Stimulated activated naive CD8-positive, alpha-beta T cell treated with anti-CD3 and anti-CD28 coated beads, Interleukin-15, Interleukin-2, amounts not matched to agents 100 U/mL and 50 U/mL, for 24 hours (primary cell): ENCODE data around the gene CPE.
"Not testable (repeated sequence)": the region's sequence is repeated elsewhere in the genome, so short reads cannot be mapped to it uniquely, and the experiment has no call there.

Experiments used
- ATAC-seq: fragments of 150-1000 bp; cut with Tn5 transposase; one replicate; pipeline ENCODE4 v1.10.0; 2021
- DNase-seq: peaks from one replicate; pipeline ENCODE4 v3.0.0; 2021

Gene CPE

GRCh38 chr4:165404080-165404479 is 25.3 kb downstream of the CPE start:
- ATAC-seq, result no peak
- DNase-seq, result no peak

- ATAC-seq, result no peak
- no peak for DNase-seq
Measured at GRCh38 chr4:165404696-165405095, 25.9 kb downstream of the CPE start.

DNA sequence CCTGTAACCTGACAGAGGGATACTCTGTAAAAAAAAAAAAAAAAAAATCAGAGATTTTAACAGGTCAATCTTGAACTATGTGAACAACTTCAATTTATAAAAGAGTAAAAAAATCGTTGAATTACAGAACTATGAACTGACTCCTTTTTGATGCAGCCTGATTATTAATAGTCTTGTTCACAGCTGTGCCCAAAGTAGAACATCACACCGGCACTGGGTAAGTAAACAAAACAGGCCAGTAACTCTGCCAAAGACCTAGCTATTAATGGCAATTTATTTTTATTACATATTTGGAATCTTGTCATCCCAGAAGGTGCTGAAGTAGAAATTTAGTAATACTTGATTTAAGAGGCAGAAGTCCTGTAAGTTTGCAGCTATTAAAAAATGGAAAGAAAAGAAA is 31.4 kb downstream of the CPE start:
- DNase-seq, result no peak
- ATAC-seq, result no peak

DNA sequence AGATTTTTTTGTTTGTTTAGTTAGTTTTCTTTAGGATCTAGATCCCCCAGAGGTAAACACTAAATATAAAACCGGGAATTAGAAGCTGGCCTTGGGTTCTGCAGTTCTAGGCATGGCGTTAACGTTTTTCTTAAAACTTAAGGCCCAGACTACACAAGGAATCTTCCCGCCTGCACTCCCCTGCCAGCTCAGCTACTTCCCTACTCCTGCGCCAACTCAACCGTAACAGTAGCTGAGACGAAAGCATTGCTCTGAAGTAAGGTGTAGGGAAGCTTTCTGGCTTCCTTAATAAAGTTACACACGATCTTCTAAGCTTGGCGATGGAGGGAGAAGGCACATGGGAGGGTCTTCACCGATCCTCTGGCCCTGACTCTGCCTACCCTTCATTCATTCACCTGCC is 37.1 kb downstream of the CPE start:
- no peak for ATAC-seq
- no peak for DNase-seq

DNA sequence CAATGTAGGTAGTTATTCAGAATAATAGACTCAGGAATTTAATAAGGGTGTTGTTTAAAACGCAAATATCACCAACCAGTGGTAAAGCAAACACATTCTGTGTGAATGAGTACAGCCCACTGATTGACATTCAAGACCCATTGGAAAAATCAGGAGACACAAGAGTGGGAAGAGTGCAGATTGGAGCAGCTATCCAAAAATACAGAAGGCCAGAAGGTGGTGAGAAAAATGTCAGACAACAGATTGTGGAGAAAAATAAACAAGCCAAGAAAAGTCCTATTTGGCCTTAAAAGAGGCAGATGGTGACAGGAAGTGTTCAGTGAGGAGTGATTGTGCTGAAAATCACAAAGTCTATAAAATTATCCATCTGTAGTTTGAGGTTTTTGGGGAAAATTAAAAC is 39.3 kb downstream of the CPE start:
- ATAC-seq, result no peak
- DNase-seq, result no peak

GRCh38 chr4:165425629-165426028 is 46.8 kb downstream of the CPE start:
- ATAC-seq (no peak), DNase-seq (no peak)

DNA sequence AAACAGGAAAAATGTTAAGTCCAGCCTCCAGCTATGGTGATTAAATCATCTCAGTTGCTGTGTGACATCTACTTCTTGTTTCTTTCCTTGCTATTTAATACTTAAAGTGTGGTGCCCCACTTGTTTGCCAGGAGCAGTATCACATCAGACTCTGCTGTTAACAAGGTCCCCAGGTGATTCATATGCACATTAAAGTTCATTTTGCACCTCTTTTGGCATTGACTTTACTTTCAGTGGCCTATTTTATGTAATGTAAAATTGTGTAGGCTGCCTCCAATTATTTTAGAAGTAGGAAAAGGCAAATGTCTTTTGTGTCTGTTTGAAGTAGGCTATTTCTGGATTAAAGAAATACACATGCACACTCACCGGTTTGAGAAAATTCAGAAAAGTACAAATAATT is 47.5 kb downstream of the CPE start:
- no peak for DNase-seq
- no peak for ATAC-seq

DNA sequence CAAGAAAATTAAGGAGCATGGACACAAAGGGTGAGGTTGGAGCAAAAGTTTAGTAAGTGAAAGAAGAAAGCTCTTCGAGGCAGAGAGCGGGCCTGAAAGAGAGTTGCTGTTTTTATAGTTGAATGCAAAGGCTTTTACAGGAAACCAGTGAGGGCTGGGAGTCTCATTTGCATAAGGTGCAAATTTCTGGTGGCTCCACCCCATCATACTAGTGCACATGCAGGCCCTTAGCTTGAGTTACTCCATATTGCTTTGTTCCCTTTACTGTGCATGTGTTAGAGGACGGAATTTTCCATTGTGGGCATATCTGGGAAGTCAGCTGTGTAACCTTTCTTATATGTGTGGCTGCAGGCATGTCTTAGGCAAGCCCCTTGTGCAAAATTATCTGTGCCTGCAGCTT is 48.0 kb downstream of the CPE start:
- DNase-seq (no peak), ATAC-seq (no peak)

- DNase-seq (no peak), ATAC-seq (no peak)
Measured at GRCh38 chr4:165428957-165429356, 50.1 kb downstream of the CPE start.

- DNase-seq, result no peak
- no peak for ATAC-seq
Measured at GRCh38 chr4:165433529-165433928, 54.7 kb downstream of the CPE start.

DNA sequence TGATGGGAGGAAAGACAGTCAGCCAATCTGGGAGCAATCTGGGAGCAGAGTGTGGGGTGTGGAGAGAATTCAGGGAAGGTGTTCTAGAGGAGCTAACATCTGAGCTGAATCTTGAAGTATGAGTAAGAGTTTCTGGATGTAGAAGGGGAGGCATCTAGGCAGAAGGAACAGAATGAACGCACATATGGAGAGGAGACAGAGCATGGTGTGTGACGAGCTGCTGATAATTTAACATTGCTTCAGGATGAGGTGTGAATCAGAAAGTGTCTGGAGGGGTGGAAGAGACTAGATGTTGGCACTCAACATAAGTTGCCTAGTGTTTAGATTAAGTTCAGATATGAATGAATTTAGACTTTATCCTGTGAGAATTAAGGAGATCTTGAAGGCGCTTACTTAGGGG is 58.9 kb downstream of the CPE start:
- no peak for ATAC-seq
- no peak for DNase-seq

GRCh38 chr4:165439344-165439743 is 60.5 kb downstream of the CPE start:
- ATAC-seq (no peak), DNase-seq (no peak)

GRCh38 chr4:165439981-165440380 is 61.2 kb downstream of the CPE start:
- no peak for DNase-seq
- ATAC-seq, result no peak

DNA sequence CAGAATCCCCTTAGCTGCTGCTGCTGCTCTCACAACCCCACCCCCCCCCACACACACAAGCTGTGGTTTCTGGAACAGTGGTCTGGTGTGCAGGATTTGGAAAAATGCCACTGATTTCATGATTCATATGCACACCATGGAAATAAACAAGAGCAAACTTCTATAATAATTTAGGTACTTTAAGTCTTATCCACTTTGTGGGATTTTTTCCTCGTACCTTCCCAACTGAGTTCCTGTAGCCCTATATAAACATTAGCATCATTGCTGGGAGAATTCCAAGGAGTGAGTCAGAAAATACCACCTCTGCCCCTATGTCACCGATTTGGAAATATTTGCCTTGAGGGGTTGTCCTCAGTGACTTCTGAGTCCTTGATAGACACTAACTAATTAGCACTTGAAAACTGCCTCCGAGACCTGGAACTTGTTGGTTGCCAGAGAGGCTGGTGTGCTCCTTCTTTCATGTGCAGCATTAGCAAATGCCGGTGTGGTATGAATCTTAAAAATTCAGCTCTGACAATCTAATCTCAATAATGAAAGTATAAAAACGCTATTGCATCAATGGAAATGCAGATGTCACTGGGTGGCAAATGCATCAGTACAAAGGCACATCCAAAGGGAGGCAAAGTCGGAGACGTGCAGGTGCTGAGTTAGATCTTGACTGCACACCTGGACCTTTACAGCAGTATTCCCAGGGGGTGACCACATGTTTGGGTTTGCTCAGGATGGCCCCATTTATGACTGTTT is 61.8 kb downstream of the CPE start:
- DNase-seq (no peak), ATAC-seq (no peak)

GRCh38 chr4:165443276-165443675 is 64.5 kb downstream of the CPE start:
- ATAC-seq (no peak), DNase-seq (no peak)

GRCh38 chr4:165448700-165449099 is 69.9 kb downstream of the CPE start:
- DNase-seq (no peak), ATAC-seq (no peak)

DNA sequence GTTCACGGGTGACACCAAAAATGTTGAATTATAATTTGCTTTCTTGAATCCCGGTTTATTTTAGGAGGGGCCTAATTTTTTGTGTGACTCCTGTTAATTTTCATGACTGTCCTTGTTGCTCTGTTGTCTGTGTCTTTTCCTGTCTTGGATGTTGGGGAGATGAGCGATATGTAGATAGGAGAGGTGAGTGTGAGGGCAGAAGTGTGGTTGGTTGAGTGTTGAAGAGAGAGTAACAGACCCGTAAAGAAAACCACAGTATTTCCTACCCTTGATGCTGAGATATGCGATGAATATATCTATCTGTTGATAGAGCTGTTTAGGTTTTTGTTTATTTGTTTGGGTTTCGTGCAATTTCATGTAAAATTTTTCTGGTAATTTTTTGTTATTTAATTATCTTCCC is 70.5 kb downstream of the CPE start:
- DNase-seq, result no peak
- no peak for ATAC-seq

DNA sequence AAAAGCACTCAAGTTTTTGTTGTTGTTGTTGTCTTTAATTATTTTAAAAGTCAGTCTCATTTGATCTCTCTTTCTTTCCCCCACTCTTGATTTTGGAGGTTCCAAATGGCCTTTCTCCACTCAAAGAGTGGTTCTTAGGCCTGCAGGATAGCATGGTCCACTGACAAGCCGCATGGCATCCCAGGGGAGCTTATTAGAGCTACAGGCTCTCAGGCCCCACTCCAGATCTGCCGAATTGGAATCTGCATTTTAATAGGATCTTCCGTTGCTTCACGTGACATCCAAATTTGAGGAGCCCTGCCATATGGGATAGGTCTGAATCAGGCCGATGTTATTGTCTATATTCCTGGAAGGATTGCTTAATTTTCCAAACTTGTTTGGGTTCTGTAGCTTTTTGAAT is 72.1 kb downstream of the CPE start:
- DNase-seq, result no peak
- no peak for ATAC-seq

DNA sequence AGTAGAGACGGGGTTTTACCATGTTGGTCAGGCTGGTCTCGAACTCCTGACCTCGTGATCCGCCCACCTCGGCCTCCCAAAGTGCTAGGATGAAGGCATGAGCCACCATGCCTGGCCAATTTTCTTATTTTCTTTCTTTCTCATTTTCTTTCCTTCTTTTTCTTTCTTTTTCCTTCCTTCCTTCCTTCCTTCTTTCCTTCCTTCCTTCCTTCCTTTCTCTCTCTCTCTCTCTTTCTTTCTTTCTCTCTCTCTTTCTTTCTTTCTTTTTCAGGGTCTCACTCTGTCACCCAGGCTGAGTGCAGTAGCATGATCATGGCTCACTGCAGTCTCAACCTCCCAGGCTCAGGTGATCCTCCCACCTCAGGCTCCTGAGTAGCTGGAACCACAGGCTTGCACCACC is 74.3 kb downstream of the CPE start:
- not testable (repeated sequence) for ATAC-seq, DNase-seq

GRCh38 chr4:165454426-165454825 is 75.6 kb downstream of the CPE start:
- DNase-seq, result no peak
- ATAC-seq, result peak; percentile 52

GRCh38 chr4:165457793-165458192 is 79.0 kb downstream of the CPE start:
- no peak for DNase-seq
- no peak for ATAC-seq

GRCh38 chr4:165458471-165458870 is 79.7 kb downstream of the CPE start:
- DNase-seq (no peak), ATAC-seq (no peak)

DNA sequence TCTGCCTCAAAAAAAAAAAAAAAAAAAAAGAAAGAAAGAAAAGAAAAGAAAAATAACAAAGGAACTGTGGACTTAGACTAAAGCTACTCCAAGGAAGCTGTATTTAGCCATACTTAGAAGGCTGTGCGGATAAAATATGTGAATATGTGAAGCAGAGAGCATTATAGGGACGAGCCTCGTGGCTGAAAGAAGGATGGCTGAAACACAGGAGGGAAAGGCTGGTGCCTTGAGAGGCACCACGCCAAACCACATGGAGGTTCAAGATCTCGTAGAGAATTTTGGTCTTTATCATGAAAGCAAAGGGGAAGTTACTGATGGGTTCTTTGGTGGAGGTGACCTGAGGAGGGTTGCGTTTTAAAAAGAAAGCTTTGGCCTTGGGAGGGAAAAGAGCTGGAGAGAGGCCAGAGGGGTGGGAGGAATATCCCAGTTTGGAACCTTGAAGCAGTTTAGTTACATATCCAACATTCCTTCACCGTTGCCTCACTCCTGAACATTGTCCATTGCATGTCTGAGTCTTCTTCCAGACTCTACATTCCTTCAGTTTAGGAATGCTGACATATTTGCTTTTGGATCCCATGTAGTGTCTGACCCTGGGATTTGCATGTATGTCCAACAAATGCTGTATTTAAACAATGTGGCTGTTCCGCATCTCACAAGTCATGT is 82.5 kb downstream of the CPE start:
- no peak for ATAC-seq
- DNase-seq, result no peak

DNA sequence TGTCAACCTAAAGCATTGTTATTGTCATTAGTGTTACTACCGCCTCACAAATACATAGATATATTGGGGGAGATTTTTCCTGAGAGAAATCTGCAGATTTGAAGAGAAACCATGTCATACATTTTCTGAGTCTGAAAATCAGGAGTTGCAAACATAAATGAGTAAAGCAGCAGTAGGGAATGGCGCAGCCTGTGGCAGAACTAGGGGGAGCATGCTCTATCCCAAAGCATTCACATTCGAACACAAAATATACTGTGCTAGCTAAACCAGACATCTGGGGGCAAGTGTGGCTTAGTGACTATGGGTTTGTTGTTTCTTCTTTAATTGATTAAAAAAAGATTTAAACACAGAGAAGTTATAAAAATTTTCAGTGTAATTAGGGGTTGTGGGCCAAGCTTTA is 83.2 kb downstream of the CPE start:
- DNase-seq, result no peak
- ATAC-seq, result no peak
